ENCODE data around the gene CCDC149. TPM values are rescaled to one million over a fixed set of nuclear protein-coding genes. Genes with fewer than 3 reads are reported as not detected.

The CCDC149 gene
- total RNA-seq, 4 donors from 2014 or later, result 3.4 to 10.0 (median 7.7) TPM

GRCh38 chr4:24805067-24805466 lies 107.8 kb downstream of the CCDC149 start:
- no peak overlapping the region for H3K4me3 ChIP-seq
- in situ Hi-C loops (cut with MboI; ENCODE audit: low pct_ligation_motif_present in 1 of 4, low pct_unique_long_range_greater_than_20kb in 1 of 4, low sequenced_read_pairs in 3 of 4), result loop anchor here in 1 of 4 donors (25.0 kb wide), 1 partner anchor 318 kb away; no protein-coding TSS in a partner anchor
- DNase-seq, result no peak
- TF ChIP-seq CTCF (IDR thresholded peaks at IDR 0.05) (no peak), EP300 (IDR thresholded peaks at IDR 0.05; ENCODE audit: low read depth) (no peak), POLR2A (IDR thresholded peaks at IDR 0.05) (no peak), POLR2AphosphoS5 (IDR thresholded peaks at IDR 0.05) (no peak)
- H3K9me3 ChIP-seq, result no peaks in the 10 kb centered on the region
- no peaks in the 10 kb centered on the region for H3K36me3 ChIP-seq
- H3K27ac ChIP-seq, result peak overlapping the region in 1 of 4 donors; percentile 8
- H3K4me1 ChIP-seq, result peaks cover 0 to 10% (median 3%) of the 10 kb centered on the region in 4 donors
- intact Hi-C loops (cut with DNase I; ENCODE audit: low total_unique reads), result no loop called here
- WGBS, 2 donors (ENCODE audit: low coverage in 1 of 2), result 66 to 79% methylated on average over 4 to 5 of the region's 5 CpGs
- peaks cover 8% of the 10 kb centered on the region for H3K27me3 ChIP-seq

GRCh38 chr4:24802648-24803047 lies 110.2 kb downstream of the CCDC149 start:
- H3K36me3 ChIP-seq, result no peaks in the 10 kb centered on the region
- intact Hi-C loops (cut with DNase I; ENCODE audit: low total_unique reads) (no loop called here), in situ Hi-C loops (cut with MboI; ENCODE audit: low pct_ligation_motif_present in 1 of 4, low pct_unique_long_range_greater_than_20kb in 1 of 4, low sequenced_read_pairs in 3 of 4) (loop anchor here in 1 of 4 donors (25.0 kb wide), 1 partner anchor 315 kb away; no protein-coding TSS in a partner anchor)
- no peak for DNase-seq
- no peak overlapping the region for H3K27ac ChIP-seq
- peaks cover 0 to 10% (median 3%) of the 10 kb centered on the region in 4 donors for H3K4me1 ChIP-seq
- WGBS, 2 donors (ENCODE audit: low coverage in 1 of 2), result 79 to 100% methylated on average over 1 to 6 of the region's 6 CpGs
- H3K9me3 ChIP-seq, result no peaks in the 10 kb centered on the region
- no peak overlapping the region for H3K4me3 ChIP-seq
- H3K27me3 ChIP-seq, result peaks cover 20% of the 10 kb centered on the region
- TF ChIP-seq POLR2AphosphoS5 (IDR thresholded peaks at IDR 0.05) (no peak), CTCF (IDR thresholded peaks at IDR 0.05) (no peak), EP300 (IDR thresholded peaks at IDR 0.05; ENCODE audit: low read depth) (no peak), POLR2A (IDR thresholded peaks at IDR 0.05) (no peak)

GRCh38 chr4:24801136-24801855 lies 111.5 kb downstream of the CCDC149 start:
- 82 to 93% methylated on average over 3 to 10 of the region's 10 CpGs for WGBS, 2 donors (ENCODE audit: low coverage in 1 of 2)
- peaks cover 20% of the 10 kb centered on the region for H3K27me3 ChIP-seq

GRCh38 chr4:24800325-24800895 lies 112.4 kb downstream of the CCDC149 start:
- no peak for DNase-seq
- no peaks in the 10 kb centered on the region for H3K9me3 ChIP-seq
- H3K4me3 ChIP-seq, result peak overlapping the region in 1 of 4 donors; percentile 27
- H3K27ac ChIP-seq, result peak overlapping the region in 1 of 4 donors; percentile 8
- peaks cover 20% of the 10 kb centered on the region for H3K27me3 ChIP-seq
- in situ Hi-C loops (cut with MboI; ENCODE audit: low pct_ligation_motif_present in 1 of 4, low pct_unique_long_range_greater_than_20kb in 1 of 4, low sequenced_read_pairs in 3 of 4) (loop anchor here in 1 of 4 donors (25.0 kb wide), 1 partner anchor 313 kb away; no protein-coding TSS in a partner anchor), intact Hi-C loops (cut with DNase I; ENCODE audit: low total_unique reads) (no loop called here)
- peaks cover 0 to 18% (median 11%) of the 10 kb centered on the region in 4 donors for H3K4me1 ChIP-seq
- 54 to 66% methylated on average over 8 to 25 of the region's 25 CpGs for whole genome bisulfite sequencing, 2 donors (ENCODE audit: low coverage in 1 of 2)
- no peaks in the 10 kb centered on the region for H3K36me3 ChIP-seq
- TF ChIP-seq POLR2AphosphoS5 (IDR thresholded peaks at IDR 0.05) (no peak), CTCF (IDR thresholded peaks at IDR 0.05) (no peak), EP300 (IDR thresholded peaks at IDR 0.05; ENCODE audit: low read depth) (no peak), POLR2A (IDR thresholded peaks at IDR 0.05) (no peak)

More at GRCh38 chr4:24801136-24801855, 111.5 kb downstream of the CCDC149 start:
- intact Hi-C loops (cut with DNase I; ENCODE audit: low total_unique reads), result no loop called here
- in situ Hi-C loops (cut with MboI; ENCODE audit: low pct_ligation_motif_present in 1 of 4, low pct_unique_long_range_greater_than_20kb in 1 of 4, low sequenced_read_pairs in 3 of 4), result loop anchor here in 1 of 4 donors (25.0 kb wide), 1 partner anchor 314 kb away; no protein-coding TSS in a partner anchor
- Histone ChIP-seq H3K27ac (peak overlapping the region; percentile 4 to 17 (median 12)), H3K4me3 (no peak overlapping the region), H3K36me3 (no peaks in the 10 kb centered on the region), H3K9me3 (no peaks in the 10 kb centered on the region), H3K4me1 (peaks cover 0 to 10% (median 3%) of the 10 kb centered on the region in 4 donors)
- no peak for TF ChIP-seq EP300 (IDR thresholded peaks at IDR 0.05; ENCODE audit: low read depth)
- no peak for DNase-seq

Measured in transverse colon (tissue), 4 donors.